NCI-H1930 (cell line): ENCODE measurements around the gene CUL9.

Source experiments
- DNase-seq, 2 experiments: peaks; one replicate each; lab custom pipeline; 2025; lab: John Stamatoyannopoulos, UW

Gene CUL9

DNA sequence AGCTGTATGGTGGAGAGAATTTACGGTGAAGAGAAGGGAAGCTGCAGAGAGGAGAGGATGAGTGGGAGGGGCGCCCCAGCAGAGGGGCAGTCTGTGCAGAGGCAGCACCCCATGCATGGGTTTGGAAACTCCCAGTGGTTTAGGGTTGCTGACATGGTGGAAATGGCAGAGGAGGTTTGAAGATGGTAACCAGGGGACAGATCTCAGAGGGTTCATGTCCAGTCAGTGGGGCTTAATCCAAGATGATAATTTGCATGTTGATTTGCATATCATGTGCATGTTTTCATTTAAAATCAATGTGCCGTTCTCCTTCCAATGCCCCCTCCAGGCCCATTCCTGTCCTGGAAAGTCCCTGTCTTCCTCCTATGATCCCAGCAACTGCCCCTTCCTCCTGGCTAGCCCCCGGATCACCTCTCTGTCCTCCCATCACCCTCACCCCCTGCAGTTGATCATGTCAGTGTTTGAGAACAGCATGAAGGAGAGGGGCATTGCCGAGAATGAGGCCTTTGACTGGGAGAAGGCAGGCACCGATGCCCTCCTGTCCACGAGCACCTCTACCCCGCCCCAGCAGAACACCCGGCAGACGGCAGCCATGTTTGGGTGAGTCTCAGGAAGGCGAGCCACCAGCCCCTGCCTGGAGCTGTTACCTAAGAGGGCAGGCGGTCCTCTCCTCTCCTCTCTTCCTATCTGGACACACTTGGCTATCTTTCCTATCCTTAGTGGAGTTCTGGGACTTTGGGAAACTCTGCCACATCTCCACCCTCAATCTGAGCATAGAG is 75.6 kb downstream of the CUL9 start:
- no peak for DNase-seq

DNA sequence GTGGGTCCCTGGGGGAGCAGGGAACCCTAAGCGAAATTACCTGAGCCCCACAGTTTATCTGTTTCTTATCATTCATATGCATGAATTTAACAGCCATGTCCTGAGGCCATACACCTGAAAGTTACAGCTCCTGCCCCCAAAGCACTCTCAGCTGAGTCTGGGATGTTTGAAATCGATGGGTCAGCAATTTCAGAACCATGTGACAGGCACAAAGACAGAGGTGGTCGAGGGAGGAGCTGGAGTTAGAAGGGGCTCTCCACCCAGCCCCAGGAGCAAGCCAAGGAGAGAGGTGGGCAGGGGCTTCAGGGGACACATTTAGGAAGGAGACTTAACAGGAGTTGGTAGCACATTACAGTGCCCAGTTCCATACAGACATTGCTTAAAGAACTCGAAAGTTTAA is 76.2 kb downstream of the CUL9 start:
- DNase-seq = no peak

DNA sequence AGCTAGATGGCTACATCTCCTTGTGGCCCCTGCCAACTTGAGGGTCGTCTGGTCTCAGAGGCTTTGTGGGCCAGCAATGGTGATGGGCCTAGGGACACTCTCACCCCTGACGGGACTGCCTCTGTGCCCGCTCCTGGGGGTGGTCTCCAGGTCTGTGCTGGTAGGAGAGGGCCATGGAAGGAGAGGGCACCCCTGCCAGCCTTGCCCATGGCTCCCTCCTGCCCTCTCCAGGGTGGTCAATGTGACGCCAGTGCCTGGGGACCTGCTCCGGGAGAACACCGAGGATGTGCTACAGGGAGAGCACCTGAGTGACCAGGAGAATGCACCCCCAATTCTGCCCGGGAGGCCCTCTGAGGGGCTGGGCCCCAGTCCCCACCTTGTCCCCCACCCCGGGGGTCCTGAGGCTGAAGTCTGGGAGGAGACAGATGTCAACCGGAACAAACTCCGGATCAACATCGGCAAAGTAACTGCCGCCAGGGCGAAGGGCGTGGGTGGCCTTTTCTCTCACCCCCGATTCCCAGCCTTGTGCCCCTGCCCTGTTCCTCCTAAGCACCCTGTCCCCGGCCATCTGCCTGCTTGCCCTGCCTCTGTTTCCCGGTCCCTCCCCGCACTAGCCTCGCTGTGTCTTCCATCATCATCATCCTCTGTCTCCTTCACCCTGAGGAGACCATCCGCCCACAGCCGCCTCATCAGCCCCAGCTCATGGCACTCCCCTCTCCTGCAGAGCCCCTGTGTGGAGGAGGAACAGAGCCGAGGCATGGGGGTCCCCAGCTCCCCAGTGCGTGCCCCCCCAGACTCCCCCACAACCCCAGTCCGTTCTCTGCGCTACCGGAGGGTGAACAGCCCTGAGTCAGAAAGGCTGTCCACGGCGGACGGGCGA is 77.1 kb downstream of the CUL9 start:
- no peak for DNase-seq

DNA sequence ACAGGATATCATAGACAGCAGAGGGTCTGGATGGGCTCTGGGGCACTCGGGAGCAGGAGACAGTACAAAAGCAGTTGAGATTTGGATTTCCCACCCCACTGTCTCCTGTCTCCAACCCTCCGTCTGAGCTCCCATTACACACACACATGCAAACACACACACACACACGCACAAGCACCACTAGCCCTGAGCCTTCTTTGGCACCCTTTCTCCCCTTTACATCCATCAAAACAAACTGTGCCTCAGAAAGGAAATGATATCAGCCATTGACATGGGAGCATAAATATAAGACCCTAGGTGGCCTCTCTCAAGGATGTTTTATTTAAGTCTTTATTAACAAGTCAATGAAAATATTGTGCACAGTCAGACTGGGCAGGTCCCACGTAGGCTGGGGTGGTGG is 78.8 kb downstream of the CUL9 start:
- no peak for DNase-seq

DNA sequence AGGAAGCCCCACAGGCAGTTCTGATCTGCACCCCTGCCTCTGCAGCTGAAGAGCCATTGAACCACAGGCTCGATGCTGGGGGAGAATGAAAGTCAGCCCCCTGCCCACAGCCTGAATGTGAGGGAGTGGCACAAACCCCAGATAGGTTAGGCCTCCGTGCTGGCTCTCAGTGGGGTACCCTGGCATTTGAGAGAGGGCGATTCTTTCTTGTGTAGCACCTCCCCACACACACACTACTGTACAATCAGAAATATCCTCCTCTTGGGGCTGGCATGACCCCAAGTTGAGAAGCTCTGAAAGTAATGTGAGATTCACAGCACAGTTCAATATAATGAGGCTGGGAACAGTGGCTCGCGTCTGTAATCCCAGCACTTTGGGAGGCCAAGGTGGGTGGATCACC is 79.2 kb downstream of the CUL9 start:
- no peak for DNase-seq

DNA sequence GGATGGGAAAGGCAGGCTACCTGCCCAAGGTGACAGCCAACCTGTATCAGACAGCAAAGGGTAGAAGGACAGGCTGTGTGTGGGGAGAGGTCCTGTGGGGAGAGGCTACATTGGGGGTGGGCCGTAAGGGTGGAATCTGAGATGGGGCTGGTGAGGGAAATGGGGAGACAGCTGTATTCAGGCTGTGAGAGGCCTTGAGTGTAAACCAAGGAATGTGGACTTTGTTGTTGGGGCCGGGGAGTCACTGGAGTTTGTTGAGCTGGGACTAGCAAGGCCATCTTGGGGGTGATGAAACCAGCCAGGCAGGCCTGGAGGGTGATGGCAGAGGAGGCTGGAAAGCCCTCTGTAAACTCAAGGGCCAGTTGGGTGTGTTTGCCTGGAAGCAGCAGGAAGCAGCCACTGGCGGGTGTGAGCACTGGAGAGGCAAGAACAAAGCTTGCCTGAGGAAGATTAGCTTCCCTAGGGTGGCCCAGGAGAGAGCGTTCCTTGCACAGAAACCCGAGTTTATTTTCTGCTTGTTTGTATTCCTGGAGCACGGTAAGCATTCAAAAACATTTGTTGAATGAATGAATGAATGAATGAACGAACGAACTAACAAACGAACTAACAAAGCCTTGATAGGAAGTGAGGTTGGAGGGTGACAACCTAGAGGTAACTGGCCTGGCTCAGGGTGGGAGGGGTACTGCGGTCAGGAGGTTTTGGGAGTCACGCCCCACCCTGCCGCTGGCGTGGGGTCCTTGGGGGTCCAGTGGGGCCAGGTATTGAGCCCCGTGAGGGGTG is 80.2 kb downstream of the CUL9 start:
- DNase-seq = no peak

DNA sequence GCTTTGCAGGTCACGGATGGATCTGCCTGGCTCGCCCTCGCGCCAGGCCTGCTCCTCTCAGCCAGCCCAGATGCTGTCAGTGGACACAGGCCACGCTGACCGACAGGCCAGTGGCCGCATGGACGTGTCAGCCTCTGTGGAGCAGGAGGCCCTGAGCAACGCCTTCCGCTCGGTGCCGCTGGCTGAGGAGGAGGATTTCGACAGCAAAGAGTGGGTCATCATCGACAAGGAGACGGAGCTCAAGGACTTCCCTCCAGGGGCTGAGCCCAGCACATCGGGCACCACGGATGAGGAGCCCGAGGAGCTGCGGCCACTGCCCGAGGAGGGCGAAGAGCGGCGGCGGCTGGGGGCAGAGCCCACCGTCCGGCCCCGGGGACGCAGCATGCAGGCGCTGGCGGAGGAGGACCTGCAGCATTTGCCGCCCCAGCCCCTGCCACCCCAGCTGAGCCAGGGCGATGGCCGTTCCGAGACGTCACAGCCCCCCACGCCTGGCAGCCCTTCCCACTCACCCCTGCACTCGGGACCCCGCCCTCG is 80.9 kb downstream of the CUL9 start:
- no peak for DNase-seq

DNA sequence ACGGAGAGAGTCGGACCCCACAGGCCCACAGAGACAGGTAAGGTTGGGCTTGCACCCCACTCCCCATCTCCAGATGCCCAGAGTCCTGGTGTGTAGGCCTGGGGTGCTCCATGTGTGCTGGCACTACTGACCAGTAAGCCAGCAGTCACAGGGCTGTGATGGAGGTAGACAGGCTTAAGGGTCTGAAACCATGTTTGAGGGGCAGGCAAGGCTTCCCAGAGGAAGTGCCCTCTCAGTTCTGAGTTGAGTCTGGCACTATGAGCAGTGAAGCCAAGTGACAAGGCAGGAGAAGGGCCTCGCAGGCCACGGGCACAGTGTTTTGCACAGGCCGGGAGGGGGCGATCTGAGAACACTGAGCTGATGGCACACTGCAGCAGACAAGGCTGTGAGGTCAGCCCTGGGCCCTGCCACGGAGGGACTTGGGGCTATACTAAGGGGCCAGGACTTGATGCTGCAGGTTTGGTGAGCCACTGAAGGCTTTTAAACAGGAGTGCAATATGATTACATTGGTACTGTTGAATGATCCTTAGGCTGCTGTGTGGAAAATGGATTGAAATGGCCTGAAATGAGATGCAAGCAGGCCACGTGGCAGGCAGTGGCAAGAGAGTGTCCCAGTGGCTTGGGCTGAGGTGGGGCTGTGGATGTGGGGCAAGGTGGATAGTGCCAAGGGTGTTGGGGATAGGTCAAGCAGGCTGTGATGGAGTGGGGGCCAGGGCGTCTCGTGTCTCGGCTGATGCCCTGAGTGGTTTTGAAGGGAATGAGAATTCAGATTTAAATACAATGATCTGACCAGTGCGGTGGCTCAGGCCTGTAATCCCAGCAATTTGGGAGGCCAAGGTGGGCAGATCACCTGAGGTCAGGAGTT is 81.5 kb downstream of the CUL9 start:
- DNase-seq = no peak

DNA sequence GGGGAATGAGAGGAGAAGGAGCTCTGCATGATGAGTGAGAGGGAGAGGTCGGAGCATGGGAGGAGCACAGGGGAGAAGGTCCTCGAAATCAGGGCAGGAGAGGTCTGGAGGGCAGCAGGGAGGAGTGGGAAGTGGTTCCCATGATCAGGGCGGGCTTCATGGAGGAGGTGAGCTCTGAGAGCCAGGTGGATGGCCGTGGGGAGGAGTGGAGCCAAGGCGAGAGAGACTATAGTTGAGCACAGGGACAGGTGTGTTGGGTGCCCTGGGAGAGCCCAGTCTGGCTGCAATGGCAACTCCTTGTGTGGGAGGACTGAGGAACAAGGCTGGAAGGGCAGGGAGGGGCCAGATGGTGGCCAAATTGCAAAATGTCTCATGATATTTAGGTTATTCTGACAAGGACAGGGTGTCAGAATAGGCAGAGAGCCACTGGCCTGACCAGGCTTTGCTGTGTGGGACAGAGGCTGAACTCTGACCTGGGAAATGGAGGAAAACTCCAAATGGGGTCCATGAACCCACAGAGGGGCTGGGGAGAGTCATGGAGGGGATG is 82.7 kb downstream of the CUL9 start:
- no peak for DNase-seq

DNA sequence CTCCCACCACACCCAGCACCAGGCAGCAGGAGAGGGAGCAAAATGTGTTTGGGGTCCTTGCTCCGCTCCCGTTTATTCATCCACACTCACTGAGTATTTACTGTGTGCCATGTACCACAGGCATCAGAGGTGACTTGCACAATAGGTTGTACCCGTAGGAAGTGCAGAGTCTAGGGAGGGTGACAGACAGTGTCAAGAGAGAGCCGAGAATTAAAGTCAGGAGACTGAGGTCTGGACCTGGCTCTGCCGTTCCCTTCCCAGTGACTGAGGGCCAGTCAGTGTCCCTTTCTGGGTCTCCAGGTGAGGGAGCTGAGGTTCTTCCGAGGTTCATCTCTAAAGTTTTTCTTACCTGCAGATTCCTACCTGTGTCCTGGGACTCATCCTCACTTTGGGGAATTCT is 83.6 kb downstream of the CUL9 start:
- no peak for DNase-seq

DNA sequence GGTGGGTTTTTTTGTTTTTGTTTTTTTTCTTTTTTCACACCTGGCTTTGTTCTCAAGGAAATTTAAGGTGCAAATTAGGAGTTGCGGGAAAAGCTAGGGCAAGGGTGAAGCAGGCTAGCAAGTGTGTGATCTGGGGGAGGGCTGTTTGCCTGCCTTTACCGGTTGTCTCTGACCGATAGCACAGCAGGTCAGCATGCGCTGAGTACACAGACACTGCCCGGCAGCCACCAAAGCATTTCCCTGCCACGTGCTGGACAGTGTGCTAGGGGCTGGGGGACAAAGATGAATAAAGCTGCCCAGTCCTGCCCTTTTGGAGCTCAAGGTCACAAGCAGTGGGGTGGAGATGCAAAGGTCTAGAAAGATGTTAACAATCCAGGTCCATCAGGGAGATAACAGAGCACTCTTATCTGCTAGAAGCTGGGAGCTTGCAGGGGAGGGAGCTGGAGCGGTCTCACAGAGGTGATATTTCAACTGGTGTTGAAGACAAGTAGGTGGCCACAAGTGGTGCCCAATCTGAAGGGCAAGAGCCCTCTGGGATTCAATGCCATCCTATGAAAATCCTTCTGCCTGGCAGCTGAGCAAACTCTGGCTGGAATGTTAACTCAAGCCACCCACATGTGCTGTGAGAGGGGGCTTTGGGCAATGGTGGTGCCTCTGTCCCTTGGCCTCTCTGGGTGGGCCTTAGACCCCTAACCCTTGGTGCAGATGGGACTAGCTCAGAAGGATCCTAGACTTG is 85.8 kb downstream of the CUL9 start:
- no peak for DNase-seq

DNA sequence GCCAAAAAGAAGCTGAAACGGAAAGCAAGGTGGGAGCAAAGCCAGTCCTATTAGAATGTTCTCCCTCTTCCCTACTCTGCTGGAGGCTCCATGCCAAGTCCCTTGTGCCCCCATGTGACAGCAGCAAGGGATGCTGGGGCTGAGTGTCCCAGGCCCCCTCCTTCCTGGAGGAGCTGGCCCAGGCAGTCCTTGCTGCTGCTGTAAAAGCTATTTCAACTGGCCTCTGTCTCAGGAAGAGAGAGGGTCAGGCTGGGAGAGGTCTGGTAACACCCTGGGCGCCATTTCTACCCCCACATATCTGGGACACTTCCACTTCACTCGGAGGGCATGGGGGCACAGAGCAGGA is 86.3 kb downstream of the CUL9 start:
- DNase-seq = no peak

DNA sequence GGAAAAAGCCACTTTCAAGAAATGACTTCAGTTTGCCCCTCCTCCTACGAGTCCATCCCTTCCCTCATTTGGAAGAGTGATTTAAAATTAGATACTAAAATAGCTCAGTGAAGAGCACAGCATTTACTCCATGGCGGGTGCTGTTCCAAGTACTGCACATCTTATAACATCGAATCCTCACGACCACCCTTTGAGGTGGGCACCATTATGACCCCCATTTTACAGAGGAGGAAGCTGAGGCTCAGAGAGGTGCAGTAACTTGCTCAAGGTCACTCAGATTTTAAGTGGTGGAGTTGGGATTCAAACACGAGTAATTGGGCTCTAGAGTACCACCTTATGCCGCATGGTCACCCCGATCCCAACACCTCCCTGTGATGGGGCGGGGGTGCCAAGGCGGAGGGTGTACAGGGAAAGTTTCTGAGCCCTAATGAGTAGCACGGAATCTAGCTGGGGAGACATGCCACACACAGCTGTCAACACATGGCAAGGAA is 86.8 kb downstream of the CUL9 start:
- DNase-seq = no peak

DNA sequence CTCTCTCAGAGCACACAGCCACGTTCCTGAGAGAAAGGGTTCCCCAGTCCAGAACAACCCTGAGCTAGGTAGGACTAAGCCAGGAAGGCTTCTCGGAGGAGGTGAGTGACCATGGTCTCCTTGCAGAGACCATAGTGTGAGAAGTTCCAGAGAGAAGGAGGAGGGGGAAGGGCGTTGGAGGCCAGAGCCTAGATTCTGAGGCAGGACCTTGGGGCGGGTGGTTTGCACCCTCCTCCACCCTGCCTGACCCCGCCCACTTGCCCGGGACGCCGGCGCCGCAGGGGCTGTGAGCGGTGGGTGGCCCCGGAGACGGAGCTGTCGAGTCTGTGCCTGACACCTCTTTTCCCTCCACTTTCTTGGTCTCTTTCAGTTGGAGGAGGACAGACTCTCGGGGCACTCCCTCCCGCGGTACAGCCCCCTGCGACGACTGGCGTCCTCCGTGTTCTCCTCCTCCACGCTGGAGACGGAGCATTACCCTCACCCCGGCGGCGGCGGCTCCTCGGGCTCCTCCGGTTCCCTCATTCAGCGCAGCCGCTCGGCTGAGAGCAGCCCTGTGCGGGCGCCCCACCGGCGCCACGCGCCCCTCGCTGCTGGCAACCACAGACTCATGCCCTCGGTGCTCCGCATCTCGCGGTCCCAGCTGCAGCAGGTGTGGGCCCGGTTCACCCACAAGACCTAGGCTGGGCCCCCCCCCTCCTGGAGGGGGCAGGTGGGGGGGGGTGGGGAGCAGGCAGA is 87.4 kb downstream of the CUL9 start:
- no peak for DNase-seq

DNA sequence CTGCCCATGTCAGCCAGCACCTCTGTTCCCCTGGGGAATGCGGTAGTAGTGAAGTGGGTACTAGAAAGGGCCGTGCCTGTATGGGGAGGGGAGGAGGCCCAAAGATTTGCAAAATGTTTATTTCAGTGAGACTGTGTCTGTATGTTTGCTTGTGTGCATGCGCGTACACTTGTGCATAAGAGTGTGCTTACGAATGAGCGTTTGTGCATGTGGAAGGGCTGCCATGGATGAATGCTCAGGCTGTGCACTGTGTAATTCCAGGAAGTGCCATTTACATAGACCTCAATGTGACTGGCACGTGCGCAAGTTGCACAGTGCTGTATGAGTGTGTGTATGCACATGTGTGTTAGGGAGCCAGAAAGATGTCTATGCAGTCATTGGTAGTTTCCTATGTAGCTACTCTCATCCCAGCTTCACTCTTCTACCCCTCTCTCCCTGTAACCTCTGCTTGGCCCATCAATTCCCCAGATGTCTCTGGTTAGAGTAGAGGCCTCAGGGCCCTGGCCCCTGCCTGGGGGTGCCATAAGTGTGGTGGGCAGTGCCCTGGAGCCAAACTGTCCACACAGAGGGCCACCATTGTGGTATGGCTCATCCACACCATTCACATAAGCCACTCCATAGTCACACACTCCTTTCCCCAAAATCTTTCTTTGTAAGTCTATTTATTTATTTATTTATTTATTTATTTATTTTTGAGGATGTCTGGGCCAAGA is 89.3 kb downstream of the CUL9 start:
- DNase-seq = no peak

DNA sequence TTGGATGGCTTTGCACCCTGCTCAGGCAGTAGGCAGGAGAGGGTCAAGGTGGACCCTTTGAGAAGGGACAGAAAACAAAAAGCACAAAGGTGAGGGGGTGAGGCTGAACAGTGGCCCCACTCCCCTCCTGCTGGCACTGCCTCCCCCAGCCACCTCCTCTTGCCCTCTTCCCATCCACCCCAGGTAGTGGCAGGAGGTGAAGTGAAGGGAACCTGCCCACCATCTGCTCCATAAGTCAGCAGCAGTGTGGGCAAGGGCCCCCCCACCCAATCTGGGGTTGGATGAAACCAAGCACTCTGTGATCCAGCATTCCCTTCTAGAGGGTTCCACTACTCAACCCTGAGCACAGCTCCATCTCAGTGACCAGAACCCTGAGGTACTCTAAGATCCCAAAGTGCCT is 89.9 kb downstream of the CUL9 start:
- no peak for DNase-seq

DNA sequence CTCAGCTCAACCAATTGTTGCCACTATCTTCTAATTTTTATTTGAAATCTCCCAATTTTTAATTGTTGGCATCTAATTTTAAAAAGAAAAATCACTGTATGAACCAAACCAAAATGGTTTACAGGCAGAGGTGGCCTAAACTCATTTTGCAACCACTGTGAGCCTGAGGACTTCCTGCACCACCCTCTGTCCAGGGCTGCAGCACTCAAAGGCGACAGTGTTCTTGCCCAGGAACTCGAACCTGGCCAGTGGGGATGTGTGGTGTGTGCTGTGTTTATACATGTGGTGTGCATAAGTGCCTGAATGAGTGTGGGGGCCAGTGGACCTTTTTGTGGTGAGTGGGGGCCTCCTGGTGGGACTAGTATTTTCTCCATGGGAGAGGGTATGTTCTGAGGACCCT is 91.7 kb downstream of the CUL9 start:
- no peak for DNase-seq
